Activated CD8-positive, alpha-beta T cell treated with anti-CD3 and anti-CD28 coated beads for 36 hours (primary cell): ENCODE measurements around the gene TBC1D22A. TPM values are rescaled to one million over a fixed set of nuclear protein-coding genes. Genes with fewer than 3 reads are reported as not detected.

Experiments used
- ATAC-seq: fragments of 200-7000 bp; cut with Tn5 transposase; one replicate; pipeline ENCODE4 v1.10.0; 2021; ENCODE audit warnings: mild to moderate bottlenecking, moderate library complexity
- CTCF ChIA-PET: fragments of 350-600 bp; sonication (Branson Sonifier 250); formaldehyde crosslinking; loops from one replicate; lab custom pipeline; 2021; ENCODE audit warnings: antibody characterized with exemption; lab: Charles Lee
- POLR2A ChIA-PET: fragments of 350-600 bp; sonication (Branson Sonifier 250); formaldehyde crosslinking; loops from one replicate; lab custom pipeline; 2021; ENCODE audit warnings: antibody characterized with exemption; lab: Charles Lee
- DNase-seq: peaks from one replicate; pipeline ENCODE4 v3.0.0-alpha.2; 2020
- H3K27ac Mint-ChIP-seq: one replicate; pipeline ENCODE4 v1.8.0; 2021; ENCODE audit warnings: mild to moderate bottlenecking, mixed read lengths
- H3K27me3 Mint-ChIP-seq: one replicate; pipeline ENCODE4 v1.8.0; 2021; ENCODE audit warnings: mixed read lengths
- H3K36me3 Mint-ChIP-seq: one replicate; pipeline ENCODE4 v1.8.0; 2021; ENCODE audit warnings: low read depth, mixed read lengths
- H3K4me1 Mint-ChIP-seq: one replicate; pipeline ENCODE4 v1.8.0; 2021; ENCODE audit warnings: low read depth, mixed read lengths
- H3K4me3 Mint-ChIP-seq: one replicate; pipeline ENCODE4 v1.8.0; 2021; ENCODE audit warnings: mild to moderate bottlenecking, moderate library complexity, mixed read lengths
- H3K9me3 Mint-ChIP-seq: one replicate; pipeline ENCODE4 v1.8.0; 2021; ENCODE audit warnings: mixed read lengths
- CTCF ChIP-seq: fragments of 200-600 bp; IDR thresholded peaks from one replicate; pipeline ENCODE4 v1.8.0; 2022; ENCODE audit warnings: antibody characterized with exemption, mild to moderate bottlenecking
- intact Hi-C: fragments of 100-400 bp; cut with micrococcal nuclease; formaldehyde crosslinking; loops from one replicate; pipeline ENCODE4 v1.10.0; 2022
- total RNA-seq, 2 experiments: library from RNA; stranded (reverse); gene quantifications; one replicate each; pipeline ENCODE4 v1.2.3, GENCODE V29; 2021

The TBC1D22A gene
- total RNA-seq, 2 experiments from 2014 or later: 41.0 to 42.8 TPM

DNA sequence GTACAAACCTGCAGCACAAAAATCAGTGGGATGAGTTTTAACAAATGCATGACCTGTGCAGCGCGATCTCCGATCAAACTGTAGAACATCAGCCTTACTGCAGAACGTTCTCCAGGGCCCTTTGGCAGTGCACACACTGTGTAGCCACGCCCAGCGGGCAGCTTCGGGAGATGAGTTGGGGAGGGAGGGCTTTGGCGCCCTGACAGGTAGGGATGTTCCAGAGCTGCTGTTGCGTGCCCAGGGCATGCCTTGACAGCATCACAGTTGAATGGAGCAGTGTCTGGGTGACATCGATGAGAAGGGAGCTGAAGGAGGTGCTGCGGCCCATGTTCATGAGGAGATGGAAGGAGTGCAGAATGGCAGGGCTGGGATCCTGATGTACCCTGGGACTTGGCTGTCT, 80.2 kb downstream of the TBC1D22A start:
- Mint-ChIP-seq H3K4me1 (peaks cover 25% of the 10 kb centered on the region), H3K4me3 (no peak overlapping the region), H3K9me3 (no peaks in the 10 kb centered on the region), H3K27me3 (no peaks in the 10 kb centered on the region), H3K36me3 (peaks cover 8% of the 10 kb centered on the region), H3K27ac (no peak overlapping the region)
- intact Hi-C loops: no loop called here
- ATAC-seq (no peak), DNase-seq (no peak)
- no peak for TF ChIP-seq CTCF
- ChIA-PET CTCF (interaction anchor here (1.2 kb wide), 1 partner anchor 26 kb away, joined by 3 read pairs; no protein-coding TSS in a partner anchor), POLR2A (no interaction called here)

- ATAC-seq (no peak), DNase-seq (no peak)
- TF ChIP-seq CTCF: no peak
- Mint-ChIP-seq H3K4me3 (no peak overlapping the region), H3K36me3 (peaks cover 11% of the 10 kb centered on the region), H3K9me3 (no peaks in the 10 kb centered on the region), H3K27me3 (no peaks in the 10 kb centered on the region), H3K27ac (no peak overlapping the region), H3K4me1 (peaks cover 25% of the 10 kb centered on the region)
- intact Hi-C loops: no loop called here
- POLR2A ChIA-PET: no interaction called here
- CTCF ChIA-PET: interaction anchor here (1.7 kb wide), 1 partner anchor 40 kb away, joined by 4 read pairs; no protein-coding TSS in a partner anchor
These were observed 81.4 kb downstream of the TBC1D22A start for GRCh38 chr22:46843821-46844255.

DNA sequence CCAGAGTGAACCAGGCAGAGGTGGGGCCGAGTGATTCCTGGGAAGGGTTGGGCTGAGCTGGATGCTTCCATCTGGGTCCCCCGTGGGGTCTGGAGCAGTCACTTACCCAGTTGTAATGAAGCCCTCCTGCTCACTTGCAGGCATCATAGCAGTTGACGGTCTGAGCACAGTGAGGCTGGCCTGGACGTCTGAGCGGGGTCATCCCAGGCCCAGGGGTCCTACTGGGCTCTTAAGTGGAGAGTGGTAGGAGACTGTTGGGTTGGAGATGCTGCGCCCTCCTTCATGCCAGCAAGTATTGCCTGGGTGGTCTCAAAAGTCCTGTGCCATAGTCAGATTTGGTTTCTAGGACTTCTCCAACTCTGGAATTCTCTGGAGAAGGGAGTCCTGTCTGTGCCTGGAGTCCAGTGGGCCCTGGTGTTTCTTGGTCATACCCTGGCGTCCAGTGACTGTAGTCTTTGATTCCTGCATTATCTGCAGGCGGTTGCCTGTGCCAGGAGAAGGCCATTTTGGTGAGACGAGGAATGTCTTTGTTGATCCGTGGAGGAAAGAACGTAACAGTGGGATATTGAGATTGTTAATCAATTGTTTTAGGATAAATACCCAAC, 82.3 kb downstream of the TBC1D22A start:
- Mint-ChIP-seq H3K27ac (no peak overlapping the region), H3K36me3 (peaks cover 17% of the 10 kb centered on the region), H3K27me3 (no peaks in the 10 kb centered on the region), H3K4me1 (peaks cover 28% of the 10 kb centered on the region), H3K9me3 (no peaks in the 10 kb centered on the region), H3K4me3 (no peak overlapping the region)
- CTCF ChIA-PET: interaction anchor here (1.7 kb wide), 1 partner anchor 41 kb away, joined by 4 read pairs; no protein-coding TSS in a partner anchor
- TF ChIP-seq CTCF: no peak
- DNase-seq: no peak
- intact Hi-C loops: no loop called here
- POLR2A ChIA-PET: no interaction called here
- ATAC-seq: no peak

DNA sequence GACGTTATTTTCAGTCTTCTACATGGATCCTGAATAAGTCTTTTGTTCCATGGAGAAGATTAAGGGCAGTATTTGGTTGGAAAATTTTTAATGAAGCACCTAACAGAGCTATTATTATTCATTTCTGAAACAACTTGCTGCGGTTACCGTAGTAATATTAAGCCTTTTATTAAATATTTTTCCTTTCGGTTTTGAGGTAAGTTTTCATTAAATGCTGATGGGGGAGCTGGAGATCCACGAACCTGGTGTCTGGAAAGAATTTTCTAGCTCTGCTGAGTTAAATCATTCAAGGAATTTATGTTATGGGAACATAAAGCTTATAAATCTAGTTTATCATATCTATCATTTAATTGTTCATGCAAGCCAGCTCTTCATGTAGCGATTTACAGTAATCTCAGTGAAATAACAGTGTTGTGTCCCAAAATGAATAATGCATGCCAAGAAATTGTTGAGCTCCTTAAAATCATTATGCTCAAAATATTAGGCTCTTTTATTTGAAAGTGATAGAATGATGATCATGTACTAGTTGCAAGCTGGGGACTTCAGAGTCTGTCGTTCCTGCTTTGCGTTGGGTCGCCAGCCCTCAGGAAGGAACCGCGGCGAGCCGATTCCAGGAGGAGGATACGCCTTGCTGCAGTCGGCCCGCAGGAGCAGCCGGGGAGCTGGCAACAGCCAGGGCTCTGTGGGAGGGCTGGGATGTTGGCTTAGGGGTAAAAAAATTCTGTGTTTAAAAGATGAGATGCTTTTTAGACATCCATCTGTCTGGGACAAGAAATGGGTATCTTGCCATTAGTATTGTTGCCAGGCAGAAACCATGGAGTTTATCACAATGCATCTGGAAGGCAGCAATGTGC, 83.1 kb downstream of the TBC1D22A start:
- no peaks in the 10 kb centered on the region for H3K9me3 Mint-ChIP-seq
- peaks cover 22% of the 10 kb centered on the region for H3K36me3 Mint-ChIP-seq
- ATAC-seq (no peak), DNase-seq (no peak)
- POLR2A ChIA-PET: interaction anchor here (1.4 kb wide), 1 partner anchor 22 kb away, joined by 3 read pairs; no protein-coding TSS in a partner anchor
- H3K27me3 Mint-ChIP-seq: no peaks in the 10 kb centered on the region
- no peak overlapping the region for H3K4me3 Mint-ChIP-seq
- TF ChIP-seq CTCF: no peak
- intact Hi-C loops: no loop called here
- peaks cover 30% of the 10 kb centered on the region for H3K4me1 Mint-ChIP-seq
- CTCF ChIA-PET: interaction anchor here (1.2 to 1.6 kb wide), 2 partner anchors 12 to 42 kb away, joined by 4 read pairs; no protein-coding TSS in a partner anchor
- no peak overlapping the region for H3K27ac Mint-ChIP-seq
